HepG2 (cell line): ENCODE data around the gene CISD1. TPM values are rescaled to one million over a fixed set of nuclear protein-coding genes. Genes with fewer than 3 reads are reported as not detected.

Experiments
- ARHGAP35 ChIP-seq: sonication (generic); formaldehyde crosslinking; IDR thresholded peaks from 2 replicates; pipeline ENCODE4 v1.9.0; 2022; ENCODE audit warnings: mild to moderate bottlenecking, inconsistent platforms, moderate library complexity, missing genetic modification reagents, borderline replicate concordance
- ARNT ChIP-seq: fragments of 450-650 bp; IDR thresholded peaks from 2 replicates; pipeline ENCODE4 v1.6.1; 2017
- DMTF1 ChIP-seq: sonication (generic); formaldehyde crosslinking; IDR thresholded peaks from 2 replicates; pipeline ENCODE4 v1.4.0; 2020; ENCODE audit warnings: mild to moderate bottlenecking, missing genetic modification reagents
- EEA1 ChIP-seq: sonication (generic); formaldehyde crosslinking; IDR thresholded peaks from 2 replicates; pipeline ENCODE4 v1.5.1; 2020; ENCODE audit warnings: mild to moderate bottlenecking, missing genetic modification reagents, borderline replicate concordance
- ELK4 ChIP-seq: sonication (generic); formaldehyde crosslinking; IDR thresholded peaks from 2 replicates; pipeline ENCODE4 v1.9.0; 2021; ENCODE audit warnings: missing genetic modification reagents, borderline replicate concordance
- KLF6 ChIP-seq: IDR thresholded peaks from 2 replicates; pipeline ENCODE4 v1.8.0; 2016; ENCODE audit warnings: missing biosample characterization, missing genetic modification reagents
- KLF9 ChIP-seq: IDR thresholded peaks from 2 replicates; pipeline ENCODE4 v1.6.1; 2016; ENCODE audit warnings: low read depth
- NFE2L1 ChIP-seq: sonication (generic); formaldehyde crosslinking; IDR thresholded peaks from 2 replicates; pipeline ENCODE4 v1.4.0; 2020; ENCODE audit warnings: missing genetic modification reagents, mild to moderate bottlenecking, borderline replicate concordance
- PATZ1 ChIP-seq: sonication (generic); formaldehyde crosslinking; IDR thresholded peaks from 2 replicates; pipeline ENCODE4 v1.4.0; 2020; ENCODE audit warnings: missing genetic modification reagents
- SOX5 ChIP-seq: IDR thresholded peaks from 2 replicates; pipeline ENCODE4 v1.6.1; 2016; ENCODE audit warnings: borderline replicate concordance
- SSRP1 ChIP-seq: IDR thresholded peaks from 2 replicates; pipeline ENCODE4 v1.6.1; 2016; ENCODE audit warnings: control low read depth
- STAT5B ChIP-seq: sonication (generic); formaldehyde crosslinking; IDR thresholded peaks from 2 replicates; pipeline ENCODE4 v1.4.0; 2020; ENCODE audit warnings: missing genetic modification reagents
- TCF12 ChIP-seq, 2 experiments: fragments of 450-650 bp in 1 of 2; sonication (generic) in 1 of 2; formaldehyde crosslinking in 1 of 2; IDR thresholded peaks; 2 replicates each; pipeline versions ENCODE4 v1.6.1 to v1.8.0; 2017 to 2022; ENCODE audit warnings: antibody characterized with exemption in 1 of 2, mild to moderate bottlenecking in 1 of 2, missing genetic modification reagents in 1 of 2, moderate library complexity in 1 of 2
- TP53 ChIP-seq: sonication (generic); formaldehyde crosslinking; conservative IDR thresholded peaks from 2 replicates; pipeline ENCODE4 v1.4.0; 2020; ENCODE audit warnings: missing genetic modification reagents
- XRCC5 ChIP-seq: fragments of 200-400 bp; formaldehyde crosslinking; optimal IDR thresholded peaks from 2 replicates; pipeline ENCODE3; 2017; ENCODE audit warnings: mild to moderate bottlenecking, low read length
- ZFY ChIP-seq: sonication (generic); formaldehyde crosslinking; IDR thresholded peaks from 2 replicates; pipeline ENCODE4 v1.4.0; 2020; ENCODE audit warnings: missing genetic modification reagents
- ZNF225 ChIP-seq: sonication (generic); formaldehyde crosslinking; IDR thresholded peaks from 2 replicates; pipeline ENCODE4 v1.4.0; 2020; ENCODE audit warnings: mild to moderate bottlenecking, missing genetic modification reagents
- ZNF354B ChIP-seq: sonication (generic); formaldehyde crosslinking; IDR thresholded peaks from 2 replicates; pipeline ENCODE4 v1.8.0; 2022; ENCODE audit warnings: mild to moderate bottlenecking, missing genetic modification reagents
- ZNF564 ChIP-seq: sonication (generic); formaldehyde crosslinking; IDR thresholded peaks from 2 replicates; pipeline ENCODE4 v1.8.1; 2023; ENCODE audit warnings: mild to moderate bottlenecking, missing genetic modification reagents
- ZNF629 ChIP-seq: sonication (generic); formaldehyde crosslinking; conservative IDR thresholded peaks from 2 replicates; pipeline ENCODE4 v1.5.0; 2020; ENCODE audit warnings: missing genetic modification reagents
- ZNF660 ChIP-seq: sonication (generic); formaldehyde crosslinking; IDR thresholded peaks from 2 replicates; pipeline ENCODE4 v1.5.1; 2020; ENCODE audit warnings: mild to moderate bottlenecking, low read depth, missing genetic modification reagents, borderline replicate concordance
- ZNF75D ChIP-seq: sonication (generic); formaldehyde crosslinking; IDR thresholded peaks from 2 replicates; pipeline ENCODE4 v1.8.1; 2023; ENCODE audit warnings: missing genetic modification reagents, mild to moderate bottlenecking, borderline replicate concordance
- ZNF788 ChIP-seq: sonication (generic); formaldehyde crosslinking; IDR thresholded peaks from 2 replicates; pipeline ENCODE4 v1.5.0; 2020; ENCODE audit warnings: mild to moderate bottlenecking, missing genetic modification reagents, borderline replicate concordance
- ZSCAN20 ChIP-seq: sonication (generic); formaldehyde crosslinking; IDR thresholded peaks from 2 replicates; pipeline ENCODE4 v1.4.0; 2020; ENCODE audit warnings: missing genetic modification reagents, mild to moderate bottlenecking, borderline replicate concordance
- polyA plus RNA-seq, 8 experiments: library from polyadenylated mRNA; depleted of rRNA in 3 of 8; stranded (reverse) in 7 of 8; unstranded in 1 of 8; fragments of >200 nt; fragmentation: Illumina TruSeq in 4 of 8; extraction: Trizol in 4 of 8; gene quantifications; 2 replicates each; pipeline versions ENCODE4 v1.2.1 to v1.2.3, GENCODE V29; 2011 to 2016; ENCODE audit warnings: low read depth in 4 of 8, missing spikeins in 1 of 8, mixed read lengths in 1 of 8; ENCODE audit not compliant: insufficient read depth in 1 of 8
- total RNA-seq, 5 experiments: library from RNA; depleted of rRNA; stranded (reverse); fragments of >200 nt; fragmentation: Illumina TruSeq; extraction: Trizol; gene quantifications; 2 replicates each; pipeline ENCODE4 v1.2.3, GENCODE V29; 2016; ENCODE audit warnings: low read depth in 1 of 5

The CISD1 gene
- total and polyA plus RNA-seq, 2 of the 13 experiments (the other 11 are each of a cell fraction or from before 2014, with no cell fraction given), result 63.4 to 78.9 TPM

- TF ChIP-seq PATZ1 (CRISPR knock-in tag), result no peak; the same call in 1 of the 2 replicates
- TF ChIP-seq SOX5 (CRISPR knock-in tag), result peak; percentile 73
- TF ChIP-seq ELK4, result peak; percentile 54; the same call in 1 of the 2 replicates
- TF ChIP-seq KLF9 (CRISPR knock-in tag), result peak; percentile 74; the same call in 1 of the 2 replicates
- peak; percentile 57; the same call in 1 of the 2 replicates for TF ChIP-seq NFE2L1 (CRISPR knock-in tag)
- peak; percentile 47; the same call in 1 of the 2 replicates for TF ChIP-seq TP53 (CRISPR knock-in tag)
- TF ChIP-seq DMTF1 (CRISPR knock-in tag), result no peak
- TF ChIP-seq ZNF660 (CRISPR knock-in tag), result no peak
- TF ChIP-seq EEA1 (CRISPR knock-in tag), result peak; percentile 88; the same call in 1 of the 2 replicates
- peak; percentile 96 for TF ChIP-seq ARHGAP35 (CRISPR knock-in tag)
- TF ChIP-seq ARNT, result no peak
- peak; percentile 94 for TF ChIP-seq ZFY (CRISPR knock-in tag)
- TF ChIP-seq ZNF75D (CRISPR knock-in tag), result no peak
- TF ChIP-seq SSRP1, result no peak
- TF ChIP-seq STAT5B (CRISPR knock-in tag), result 0 out of 2 replicates have a peak, but pooled peaks have one; percentile 45
- TF ChIP-seq ZNF629, result peak; percentile 47
- TF ChIP-seq ZSCAN20 (CRISPR knock-in tag), result peak; percentile 80; the same call in 1 of the 2 replicates
- peak; percentile 86 for TF ChIP-seq ZNF225 (CRISPR knock-in tag)
- peak; percentile 73; the same call in 1 of the 2 replicates for TF ChIP-seq ZNF564 (CRISPR knock-in tag)
- TF ChIP-seq ZNF788 (CRISPR knock-in tag), result peak; percentile 93
- TF ChIP-seq ZNF354B (CRISPR knock-in tag), result peak; percentile 86; the same call in 1 of the 2 replicates
- peak; percentile 95 for TF ChIP-seq KLF6 (CRISPR knock-in tag)
- no peak for TF ChIP-seq TCF12 (IDR thresholded peaks at IDR 0.05)
- TF ChIP-seq TCF12 (CRISPR knock-in tag; IDR thresholded peaks at IDR 0.05), result peak; percentile 73; the same call in 1 of the 2 replicates
- TF ChIP-seq XRCC5, result peak; percentile 26
Measured at GRCh38 chr10:58268946-58269781, at the start of gene CISD1 (continued).
